Activated CD4-positive, alpha-beta T cell treated with anti-CD3 and anti-CD28 coated beads, Interleukin-2, amount 50 U/mL, for 1 hour (primary cell): ENCODE measurements around the gene APP.

Experiments used
- DNase-seq: peaks from one replicate; pipeline ENCODE4 v3.0.0-alpha.2; 2020

The APP gene

DNA sequence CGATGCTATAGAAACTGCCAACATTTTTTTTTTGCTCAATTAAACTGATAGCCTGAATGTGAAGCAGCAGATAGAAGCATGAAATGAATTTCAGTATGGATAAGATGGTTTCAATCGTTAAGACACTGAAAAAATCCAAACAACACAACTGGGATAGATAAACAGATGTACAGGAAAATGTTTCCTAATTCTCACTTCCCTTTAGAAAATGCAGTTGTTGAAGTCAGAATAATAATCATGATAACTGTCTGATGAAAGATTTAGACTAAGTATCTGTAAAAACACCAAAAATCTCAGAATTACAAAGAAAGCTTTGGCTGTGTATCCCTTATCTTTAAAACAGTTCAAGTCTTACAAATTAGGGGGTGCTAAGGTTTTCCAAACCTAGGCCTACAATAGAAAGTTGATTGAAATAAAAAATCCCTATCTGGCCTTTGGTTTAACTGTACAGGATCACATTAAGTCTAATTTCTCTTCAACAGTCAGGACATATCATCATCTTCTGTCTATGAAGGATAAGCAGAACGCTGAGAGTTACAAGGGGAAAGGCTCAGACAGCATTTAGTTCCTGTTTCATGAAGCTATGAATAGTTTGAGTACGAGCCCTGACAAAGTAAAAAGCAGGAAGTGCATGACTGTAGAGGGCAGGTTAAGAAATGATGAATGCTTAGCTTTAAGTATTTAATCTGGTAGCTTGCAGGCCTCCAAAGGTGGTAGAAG is 203.2 kb downstream of the APP start:
- DNase-seq: no peak

DNA sequence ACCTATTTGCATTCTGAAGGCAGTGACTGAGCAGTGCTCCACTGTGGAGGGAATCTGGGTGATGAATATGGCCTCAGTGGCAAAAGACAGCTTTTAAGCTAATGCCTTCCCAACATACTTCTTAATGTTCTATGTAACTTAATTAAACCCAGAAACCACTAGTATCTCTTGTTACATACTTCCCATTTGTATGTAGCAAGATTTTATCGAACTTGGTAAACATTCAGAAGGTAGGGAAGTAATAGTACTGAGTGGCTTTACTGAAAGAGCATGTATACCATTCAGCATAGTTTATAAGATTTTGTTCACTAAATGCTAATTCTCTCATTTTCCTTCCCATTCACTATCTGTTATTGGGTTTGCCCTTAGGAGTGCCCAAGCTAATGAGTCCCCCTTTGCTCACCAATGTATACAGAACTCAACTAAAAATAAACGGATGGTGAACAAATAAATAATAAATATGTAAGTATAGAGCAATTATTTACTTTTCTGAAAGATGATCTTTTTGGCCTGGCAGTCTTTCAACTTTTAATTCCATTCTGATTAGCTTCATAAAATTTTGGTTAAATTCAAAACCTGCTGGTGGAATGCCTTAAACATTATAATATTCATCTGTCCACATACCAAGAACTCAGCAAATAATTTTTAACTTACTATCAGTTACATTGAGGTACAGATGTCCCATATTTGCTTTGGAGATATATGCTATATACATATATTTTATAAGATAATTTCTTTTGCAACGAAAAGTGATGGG is 204.4 kb downstream of the APP start:
- DNase-seq: no peak

DNA sequence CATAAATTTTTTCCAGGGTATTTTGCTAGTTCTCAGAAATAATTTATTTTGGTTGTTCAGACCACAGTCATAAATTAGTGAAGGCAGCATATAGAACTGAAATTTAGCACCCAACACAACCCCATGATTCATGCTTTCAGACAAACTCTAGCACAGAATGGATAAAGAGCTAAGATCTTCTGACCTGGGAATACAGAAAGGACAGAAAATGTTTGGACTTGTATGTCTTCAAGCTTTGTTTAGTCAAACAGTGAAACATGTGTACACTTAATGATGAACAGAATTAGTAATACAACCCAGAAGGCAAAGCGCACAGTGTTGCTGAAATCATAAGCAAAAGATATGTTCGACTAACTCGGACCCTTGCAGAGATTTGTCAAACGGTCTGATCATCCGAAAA is 205.6 kb downstream of the APP start:
- DNase-seq: no peak

GRCh38 chr21:25964015-25964414 is 206.6 kb downstream of the APP start:
- no peak for DNase-seq

DNA sequence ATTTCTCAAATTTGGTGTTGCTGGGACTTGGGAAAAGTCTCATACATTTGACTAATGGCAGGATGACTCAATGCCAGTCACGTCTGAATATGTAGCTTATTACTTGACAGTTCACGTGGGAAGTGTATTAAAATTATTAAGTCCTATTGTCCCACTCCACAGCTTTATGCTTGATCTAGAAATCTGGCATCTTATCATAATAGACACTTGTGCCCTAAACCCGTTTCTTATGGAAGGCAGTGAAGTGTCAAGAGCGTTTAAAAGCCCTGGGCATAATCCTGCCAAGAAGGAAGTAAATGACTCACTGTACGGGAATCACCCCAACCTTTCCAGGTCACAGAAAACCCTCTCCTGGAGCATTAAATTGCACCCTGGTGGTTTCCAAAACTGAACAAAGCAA is 207.4 kb downstream of the APP start:
- DNase-seq: no peak

DNA sequence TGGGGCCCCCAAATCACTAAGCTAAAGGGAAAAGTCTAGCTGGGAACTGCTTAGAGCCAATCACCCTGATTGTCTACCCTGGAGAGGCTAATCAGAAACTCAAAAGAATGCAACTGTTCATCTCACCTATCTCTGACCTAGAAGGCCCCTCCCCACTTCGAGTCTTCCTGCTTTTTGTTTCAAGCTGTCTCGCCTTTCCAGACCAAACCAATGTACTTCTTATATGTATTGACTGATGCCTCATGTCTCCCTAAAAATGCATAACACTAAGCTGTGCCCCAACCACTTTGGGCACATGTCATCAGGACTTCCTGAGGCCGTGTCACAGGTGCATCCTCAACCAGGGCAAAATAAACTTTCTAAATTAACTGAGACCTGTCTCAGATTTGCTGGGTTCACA is 209.5 kb downstream of the APP start:
- DNase-seq: no peak

GRCh38 chr21:25960402-25960801 is 210.2 kb downstream of the APP start:
- no peak for DNase-seq

- DNase-seq: no peak
Measured at GRCh38 chr21:25959799-25960198, 210.8 kb downstream of the APP start.

DNA sequence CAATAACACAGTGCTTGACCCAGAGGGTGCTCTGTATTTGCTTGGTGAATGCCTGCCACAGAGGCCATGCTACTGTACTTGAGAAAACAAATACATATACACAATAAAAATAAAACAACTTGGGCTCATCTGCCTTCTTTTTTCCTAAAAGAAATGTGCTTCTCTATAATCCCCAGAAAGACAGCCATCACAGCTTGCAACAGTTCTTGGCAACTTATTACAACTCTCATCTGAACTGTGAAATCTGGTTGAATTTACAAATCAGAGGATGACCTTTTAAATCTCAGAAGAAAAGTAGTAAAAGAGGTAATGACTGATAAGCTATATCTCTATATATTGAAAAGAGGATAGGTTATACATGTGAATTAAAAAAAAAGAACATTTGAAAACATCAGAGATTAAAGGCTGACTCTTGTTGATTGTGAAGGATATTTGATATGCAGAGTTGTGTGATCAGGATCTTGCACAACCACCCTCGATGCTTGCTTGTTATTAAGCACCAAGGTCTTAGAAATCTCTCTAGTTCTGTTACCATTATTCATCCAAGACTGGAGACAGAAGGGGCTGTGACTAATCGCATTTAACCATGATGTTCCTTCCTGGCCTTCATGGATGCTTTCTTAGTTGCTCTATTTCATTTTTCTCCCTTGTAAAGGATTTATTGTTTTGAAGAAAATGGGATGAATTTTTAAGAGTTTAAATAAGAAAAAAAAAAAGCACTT is 213.4 kb downstream of the APP start:
- DNase-seq: no peak

DNA sequence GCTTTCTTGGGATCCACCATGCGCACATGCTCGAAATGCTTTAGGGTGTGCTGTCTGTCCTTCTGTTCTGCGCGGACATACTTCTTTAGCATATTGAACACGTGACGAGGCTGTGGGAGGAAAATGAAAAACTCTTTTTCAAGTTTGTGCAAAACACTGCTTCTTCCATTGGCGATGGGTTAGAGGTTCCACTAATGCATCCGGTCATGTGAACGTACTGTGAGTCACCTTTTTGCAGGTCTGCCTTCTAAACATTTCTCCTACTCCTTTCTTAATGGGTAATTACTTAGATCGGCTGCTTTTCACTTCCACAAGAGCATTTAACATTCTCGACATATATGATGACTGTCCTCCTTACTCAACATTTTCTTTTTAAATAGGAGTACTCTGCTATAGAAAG is 214.9 kb downstream of the APP start:
- DNase-seq: no peak

DNA sequence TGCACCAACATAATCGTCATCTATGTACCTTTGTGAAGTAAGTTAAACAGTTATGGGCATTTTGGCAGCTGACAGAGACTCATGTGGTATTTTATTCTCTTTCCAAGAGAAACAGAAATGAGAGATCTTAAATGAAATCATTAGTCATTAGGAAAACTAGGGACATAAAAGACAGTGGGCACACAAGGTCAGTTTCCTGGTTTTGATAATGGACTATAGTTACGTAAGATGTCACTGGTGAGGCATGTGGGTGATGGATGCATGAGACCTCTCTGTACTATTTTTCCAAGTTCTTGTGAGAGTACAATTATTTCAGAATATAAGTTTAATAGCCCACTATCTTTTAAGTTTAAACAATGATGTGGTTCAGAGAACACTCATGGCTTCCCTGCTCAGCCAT is 216.9 kb downstream of the APP start:
- DNase-seq: no peak

DNA sequence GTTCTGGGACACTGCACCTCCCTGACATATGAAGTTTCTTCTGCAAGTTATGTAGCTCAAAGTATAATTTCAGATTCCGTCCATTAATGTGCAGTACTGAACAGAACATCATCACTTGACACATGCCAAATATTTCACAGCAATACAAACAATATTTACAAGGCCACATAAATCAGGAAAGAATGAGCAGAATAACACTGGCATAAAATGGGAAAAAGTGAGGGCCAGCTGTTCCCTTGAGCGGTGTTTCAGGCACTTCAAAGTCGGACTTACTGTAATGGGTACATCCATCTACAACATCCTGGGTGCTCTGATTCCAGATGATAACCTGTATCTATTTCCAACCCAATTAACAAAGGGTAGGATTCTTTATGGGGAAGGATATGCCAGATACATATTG is 217.4 kb downstream of the APP start:
- DNase-seq: no peak

DNA sequence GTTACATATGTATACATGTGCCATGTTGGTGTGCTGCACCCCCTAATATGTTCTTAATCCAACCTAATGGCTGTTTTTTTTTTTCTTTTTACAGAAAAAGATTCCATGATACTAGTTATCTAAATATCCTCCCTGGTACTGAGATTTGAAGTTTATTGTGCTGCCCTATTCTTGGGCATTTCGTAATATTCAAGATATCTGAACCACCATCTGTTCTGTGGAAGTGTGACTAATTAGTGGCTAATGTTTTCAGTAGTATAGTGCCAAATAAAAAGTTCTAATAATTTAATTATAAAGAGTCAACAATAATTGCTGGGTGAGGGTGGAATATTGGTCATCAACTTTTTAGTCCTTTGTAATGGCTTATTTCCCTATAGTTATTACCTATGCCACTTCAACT is 218.3 kb downstream of the APP start:
- no peak for DNase-seq

DNA sequence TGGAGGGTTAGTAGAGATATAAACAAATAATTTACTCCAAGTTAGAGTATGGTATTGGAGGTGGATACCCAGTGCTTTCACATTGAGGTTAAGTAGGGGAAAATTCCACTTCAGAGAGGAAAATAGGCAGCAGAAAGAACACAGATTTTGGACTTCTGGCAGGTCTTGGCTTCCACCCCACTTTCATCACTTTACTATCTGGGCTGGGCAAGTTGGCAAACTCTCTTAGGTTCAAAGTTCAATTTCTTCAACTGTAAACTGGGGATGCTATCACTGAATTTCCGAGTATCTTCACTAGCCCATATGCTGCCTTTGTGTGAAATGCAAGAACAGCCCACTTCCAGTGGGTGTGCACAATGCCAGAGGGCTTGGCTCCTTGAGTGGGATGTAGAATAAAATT is 220.9 kb downstream of the APP start:
- DNase-seq: no peak

GRCh38 chr21:25944672-25945213 is 225.8 kb downstream of the APP start:
- no peak for DNase-seq

DNA sequence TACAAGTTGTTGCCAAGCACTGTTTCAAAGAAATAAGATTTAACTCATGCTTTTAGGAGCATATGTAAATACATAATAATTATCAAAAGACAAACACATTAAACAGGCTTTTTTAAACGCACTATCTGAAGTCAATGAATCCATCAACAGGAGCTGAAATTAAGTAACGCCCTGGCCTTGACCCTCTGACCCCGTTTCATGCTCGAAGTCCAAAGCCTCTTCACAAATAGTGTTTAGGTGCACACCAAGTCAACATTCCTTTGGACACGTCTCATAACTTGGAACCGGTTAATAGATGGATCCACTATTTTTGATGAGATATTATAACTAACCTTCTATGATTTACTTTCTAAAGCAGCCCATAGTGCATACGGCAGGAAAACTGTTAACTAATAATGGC is 226.5 kb downstream of the APP start:
- DNase-seq: no peak

- DNase-seq: no peak
Measured at GRCh38 chr21:25942135-25942534, 228.4 kb downstream of the APP start.

- no peak for DNase-seq
Measured at GRCh38 chr21:25939396-25939761, 231.2 kb downstream of the APP start.

- DNase-seq: no peak
Measured at GRCh38 chr21:25938658-25939395, 231.7 kb downstream of the APP start.

DNA sequence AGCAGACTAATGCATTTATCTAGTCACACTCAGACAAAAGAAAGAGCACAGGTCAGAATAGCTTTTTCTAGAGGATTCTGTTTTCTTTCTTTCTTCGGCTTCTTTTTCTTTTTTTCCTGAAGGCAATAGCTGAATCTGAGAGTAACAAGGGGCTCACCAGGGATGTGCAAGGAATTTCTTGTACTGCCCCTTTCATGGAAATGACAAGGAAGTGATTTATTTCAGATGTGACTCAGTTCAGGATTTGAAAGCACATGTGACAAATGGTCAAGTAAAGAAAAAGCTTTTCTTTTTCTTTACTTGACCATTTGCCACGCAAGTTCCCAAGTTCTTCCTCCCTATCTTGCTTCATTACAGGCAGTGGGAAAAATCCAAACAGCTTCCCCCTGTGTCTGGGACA is 233.8 kb downstream of the APP start:
- DNase-seq: no peak

GRCh38 chr21:25934771-25935224 is 235.8 kb downstream of the APP start:
- no peak for DNase-seq

- DNase-seq: no peak
Measured at GRCh38 chr21:25934130-25934529, 236.4 kb downstream of the APP start.

GRCh38 chr21:25931765-25932164 is 238.8 kb downstream of the APP start:
- DNase-seq: no peak
